VCaP (cell line): ENCODE measurements around the gene AP3M1.

Experiments used
- H3K27ac ChIP-seq: fragments of 450-650 bp; 2 replicates; pipeline ENCODE4 v1.5.1; 2017
- CTCF ChIP-seq: fragments of 450-650 bp; conservative IDR thresholded peaks from 2 replicates; pipeline ENCODE4 v1.5.1; 2017; ENCODE audit warnings: mild to moderate bottlenecking, moderate library complexity

AP3M1 gene

GRCh38 chr10:74122060-74122459, 28.6 kb downstream of the AP3M1 start:
- H3K27ac ChIP-seq, result peak overlapping the region; percentile 28; the same call in 1 of the 2 replicates

GRCh38 chr10:74121368-74121767, 29.3 kb downstream of the AP3M1 start:
- no peak for TF ChIP-seq CTCF
- peak overlapping the region; percentile 28; the same call in 1 of the 2 replicates for H3K27ac ChIP-seq

More at GRCh38 chr10:74122060-74122459, 28.6 kb downstream of the AP3M1 start:
- TF ChIP-seq CTCF, result no peak

- no peak for TF ChIP-seq CTCF
- peak overlapping the region; percentile 28; the same call in 1 of the 2 replicates for H3K27ac ChIP-seq
Measured at GRCh38 chr10:74120911-74121310, 29.7 kb downstream of the AP3M1 start.

GRCh38 chr10:74118804-74119203, 31.8 kb downstream of the AP3M1 start:
- no peak overlapping the region for H3K27ac ChIP-seq
- TF ChIP-seq CTCF, result no peak

GRCh38 chr10:74117738-74118137, 32.9 kb downstream of the AP3M1 start:
- TF ChIP-seq CTCF, result no peak
- no peak overlapping the region for H3K27ac ChIP-seq

- peak overlapping the region; percentile 11; the same call in 1 of the 2 replicates for H3K27ac ChIP-seq
- TF ChIP-seq CTCF, result no peak
Measured at GRCh38 chr10:74114041-74114448, 36.6 kb downstream of the AP3M1 start.

- TF ChIP-seq CTCF, result no peak
- H3K27ac ChIP-seq, result peak overlapping the region; percentile 11; the same call in 1 of the 2 replicates
Measured at GRCh38 chr10:74113546-74113945, 37.1 kb downstream of the AP3M1 start.
